Gastrocnemius medialis (tissue), 4 donors: ENCODE measurements around the gene STAT1.
"Not testable (repeated sequence)": the region's sequence is repeated elsewhere in the genome, so short reads cannot be mapped to it uniquely, and the experiment has no call there.

Experiments used
- POLR2A ChIP-seq, 2 donors: fragments of 450-650 bp; IDR thresholded peaks; one replicate each; pipeline ENCODE4 v1.6.1; 2017; ENCODE audit warnings: antibody characterized with exemption in 2 of 2, mild to moderate bottlenecking in 2 of 2, moderate library complexity in 2 of 2
- TF ChIP-seq, protein P1 (sequence below), 5 experiments: fragments of 450-650 bp in 3 of 5; fragments of 200-600 bp in 2 of 5; sonication (generic) in 2 of 5; IDR thresholded peaks in 4 of 5; conservative IDR thresholded peaks in 1 of 5; 1 replicate in 4 of 5; 2 replicates in 1 of 5; pipeline ENCODE4 v1.5.1; 2016 to 2019; ENCODE audit warnings: antibody characterized with exemption in 5 of 5, mild to moderate bottlenecking in 3 of 5, moderate library complexity in 3 of 5

GRCh38 chr2:190961117-190961516, 52.9 kb downstream of the STAT1 start:
- not testable (repeated sequence) for TF ChIP-seq POLR2A (IDR thresholded peaks at IDR 0.05)
- TF ChIP-seq, protein P1, sequence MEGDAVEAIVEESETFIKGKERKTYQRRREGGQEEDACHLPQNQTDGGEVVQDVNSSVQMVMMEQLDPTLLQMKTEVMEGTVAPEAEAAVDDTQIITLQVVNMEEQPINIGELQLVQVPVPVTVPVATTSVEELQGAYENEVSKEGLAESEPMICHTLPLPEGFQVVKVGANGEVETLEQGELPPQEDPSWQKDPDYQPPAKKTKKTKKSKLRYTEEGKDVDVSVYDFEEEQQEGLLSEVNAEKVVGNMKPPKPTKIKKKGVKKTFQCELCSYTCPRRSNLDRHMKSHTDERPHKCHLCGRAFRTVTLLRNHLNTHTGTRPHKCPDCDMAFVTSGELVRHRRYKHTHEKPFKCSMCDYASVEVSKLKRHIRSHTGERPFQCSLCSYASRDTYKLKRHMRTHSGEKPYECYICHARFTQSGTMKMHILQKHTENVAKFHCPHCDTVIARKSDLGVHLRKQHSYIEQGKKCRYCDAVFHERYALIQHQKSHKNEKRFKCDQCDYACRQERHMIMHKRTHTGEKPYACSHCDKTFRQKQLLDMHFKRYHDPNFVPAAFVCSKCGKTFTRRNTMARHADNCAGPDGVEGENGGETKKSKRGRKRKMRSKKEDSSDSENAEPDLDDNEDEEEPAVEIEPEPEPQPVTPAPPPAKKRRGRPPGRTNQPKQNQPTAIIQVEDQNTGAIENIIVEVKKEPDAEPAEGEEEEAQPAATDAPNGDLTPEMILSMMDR (IDR thresholded peaks at IDR 0.05 in 4 of 5, conservative IDR thresholded peaks at IDR 0.05 in 1 of 5) = not testable (repeated sequence)
